Stromal cell of bone marrow (primary cell): Measurements from ENCODE around the gene CSF3.

Experiments used
- DNase-seq: peaks from one replicate; pipeline ENCODE4 v3.0.0-alpha.2; 2012; ENCODE audit warnings: low read depth

Gene CSF3

GRCh38 chr17:40024901-40025300 is 9.7 kb downstream of the CSF3 start:
- no peak for DNase-seq

- no peak for DNase-seq
Observed at GRCh38 chr17:40025559-40025958, 10.3 kb downstream of the CSF3 start.

- DNase-seq: no peak
Observed at GRCh38 chr17:40025991-40026815, 11.0 kb downstream of the CSF3 start.

- DNase-seq: peak; percentile 57
Observed at GRCh38 chr17:40026816-40027613, 11.8 kb downstream of the CSF3 start.

- no peak for DNase-seq
Observed at GRCh38 chr17:40027614-40028012, 12.4 kb downstream of the CSF3 start.

- DNase-seq: no peak
Observed at GRCh38 chr17:40028595-40028994, 13.4 kb downstream of the CSF3 start.

- DNase-seq: no peak
Observed at GRCh38 chr17:40031706-40032105, 16.5 kb downstream of the CSF3 start.

GRCh38 chr17:40032322-40033320 is 17.4 kb downstream of the CSF3 start:
- DNase-seq: no peak

GRCh38 chr17:40033339-40033738 is 18.1 kb downstream of the CSF3 start:
- DNase-seq: no peak

- no peak for DNase-seq
Observed at GRCh38 chr17:40034426-40035161, 19.4 kb downstream of the CSF3 start.

GRCh38 chr17:40035162-40035559 is 19.9 kb downstream of the CSF3 start:
- DNase-seq: no peak

GRCh38 chr17:40038882-40039513 is 23.8 kb downstream of the CSF3 start:
- DNase-seq: peak; percentile 82

- DNase-seq: no peak
Observed at GRCh38 chr17:40041196-40041595, 26.0 kb downstream of the CSF3 start.

GRCh38 chr17:40056379-40057015 is 41.3 kb downstream of the CSF3 start:
- DNase-seq: no peak

GRCh38 chr17:40058186-40058784 is 43.0 kb downstream of the CSF3 start:
- DNase-seq: no peak

GRCh38 chr17:40058865-40059264 is 43.6 kb downstream of the CSF3 start:
- DNase-seq: no peak

- no peak for DNase-seq
Observed at GRCh38 chr17:40059729-40060475, 44.7 kb downstream of the CSF3 start.

GRCh38 chr17:40060887-40061608 is 45.8 kb downstream of the CSF3 start:
- no peak for DNase-seq
